Activated T-helper 1 cell treated with Interleukin-2 at 50 U/mL for 16 hours (primary cell): ENCODE measurements around the gene SLC24A3.

Source experiments
- DNase-seq: peaks from one replicate; pipeline ENCODE4 v3.0.0-alpha.2; 2020; ENCODE audit warnings: low read depth

The SLC24A3 gene

DNA sequence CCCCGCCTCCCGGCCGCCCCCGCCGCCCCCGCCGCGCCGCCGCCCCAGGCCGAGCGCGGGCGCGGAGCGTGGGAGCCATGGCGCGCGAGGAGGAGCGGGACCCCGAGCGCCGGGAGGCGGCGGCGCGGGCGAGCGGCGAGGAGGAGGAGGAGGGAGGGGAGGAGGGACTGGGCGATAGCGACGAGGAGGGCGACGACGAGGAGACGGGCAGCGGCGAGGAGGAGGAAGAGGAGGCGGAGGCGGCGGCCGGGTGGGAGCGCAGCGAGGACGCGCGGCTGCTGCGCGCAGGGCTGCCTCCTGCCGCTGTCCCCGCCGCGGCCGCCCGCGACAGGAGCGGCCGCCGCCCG lies at the start of gene SLC24A3:
Gene SLC24A3, plus strand, starts transcription at position 174 of the 347 bp plus-strand sequence.
- DNase-seq, result no peak

DNA sequence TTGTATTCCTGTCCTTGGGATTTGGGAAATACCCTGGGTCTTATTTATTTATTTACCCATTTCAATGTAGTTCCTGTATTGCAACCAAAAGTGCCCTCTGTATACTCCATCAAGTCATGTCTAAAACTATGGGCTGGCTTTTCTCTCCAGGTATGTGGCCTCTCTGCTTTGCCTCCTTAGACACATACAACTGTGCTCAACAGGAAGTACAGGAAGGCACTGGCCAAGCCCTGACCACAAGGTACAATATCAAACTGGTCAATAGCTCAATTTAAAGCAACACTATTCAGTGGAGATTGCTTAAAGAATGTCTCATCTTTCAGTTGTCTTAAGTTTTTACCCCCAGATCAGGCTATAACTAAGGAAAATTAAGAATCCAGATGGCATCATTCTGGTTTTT lies 42.3 kb upstream of the SLC24A3 start:
- no peak for DNase-seq

DNA sequence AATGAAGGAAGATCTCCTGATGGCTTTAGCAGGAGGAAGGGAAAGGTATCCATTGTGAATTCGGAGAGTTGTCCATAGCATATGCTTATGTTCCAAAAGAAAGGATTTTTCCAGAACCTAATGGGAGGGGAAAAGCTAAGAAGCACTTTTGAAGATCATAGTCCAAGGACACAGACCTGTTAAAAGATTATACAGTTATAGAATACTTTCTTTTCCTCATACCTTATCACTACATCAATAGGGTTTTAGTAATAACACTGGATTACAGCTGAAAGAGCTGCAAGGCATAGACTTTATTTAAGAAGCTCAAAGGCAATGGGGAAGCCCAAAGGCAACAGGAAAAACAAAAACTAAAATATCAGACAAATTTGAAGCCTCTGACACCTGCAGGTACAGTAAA lies 39.8 kb upstream of the SLC24A3 start:
- DNase-seq, result no peak

DNA sequence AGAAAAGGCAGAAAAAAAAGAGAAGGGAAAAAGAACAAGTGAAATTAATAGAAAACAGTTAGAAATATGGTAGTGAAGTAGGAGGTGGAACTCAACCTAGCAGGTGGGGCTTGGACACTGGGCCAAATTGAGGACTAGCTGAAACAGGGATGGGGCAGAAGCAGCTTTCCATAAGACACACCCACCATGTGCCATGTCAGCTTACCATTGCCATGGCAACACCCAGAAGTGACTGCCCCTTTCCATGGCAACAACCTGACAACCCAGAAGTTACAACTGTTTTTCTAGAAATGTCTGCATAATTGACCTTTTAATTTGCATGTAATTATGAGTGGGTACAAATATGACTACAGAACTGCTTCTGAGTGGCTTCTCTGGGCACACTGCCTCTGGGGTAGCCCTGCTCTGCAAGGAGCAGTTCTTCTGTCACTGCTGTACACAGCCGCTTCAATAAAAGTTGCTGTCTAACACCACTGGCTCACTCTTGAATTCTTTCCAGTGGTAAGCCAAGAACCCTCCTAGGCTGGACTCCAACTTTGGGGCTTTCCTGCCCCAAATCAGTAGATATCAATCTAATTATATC lies 35.9 kb upstream of the SLC24A3 start:
- DNase-seq, result no peak

DNA sequence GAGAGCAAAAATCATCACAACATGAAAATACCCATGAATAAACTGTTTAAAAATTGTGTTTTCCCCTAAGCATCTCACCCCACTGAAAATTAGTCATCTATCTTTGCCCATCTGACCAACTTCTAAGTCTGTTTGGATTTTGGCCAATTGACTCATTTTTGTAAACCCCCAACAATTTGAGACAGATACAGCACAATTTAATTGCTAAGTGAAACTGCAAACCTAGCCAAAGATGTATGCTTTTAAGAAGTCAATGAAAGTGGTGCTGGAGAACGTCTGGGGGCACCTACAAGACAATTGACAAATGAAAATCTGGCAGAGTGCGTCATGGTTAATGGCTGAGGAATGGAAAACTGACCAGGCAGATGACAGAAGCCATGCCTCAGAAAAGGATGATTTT lies 30.9 kb upstream of the SLC24A3 start:
- DNase-seq, result no peak

DNA sequence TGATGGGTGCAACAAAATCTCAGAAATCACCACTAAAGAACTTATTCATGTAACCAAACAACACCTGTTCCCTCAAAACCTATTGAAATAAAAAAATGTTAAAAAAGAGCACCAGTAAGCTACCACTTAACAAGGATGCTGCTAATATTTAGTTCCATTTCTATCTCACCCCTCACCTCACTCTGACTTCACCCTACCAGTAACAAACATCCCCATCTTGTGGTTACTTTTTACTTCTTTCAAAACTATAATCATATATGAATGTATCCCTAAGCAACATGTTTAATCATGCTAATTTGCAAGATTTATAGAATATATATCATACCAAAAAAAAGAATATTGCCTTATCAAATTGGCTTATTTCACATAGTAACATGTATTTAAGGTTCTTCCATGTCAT lies 27.4 kb upstream of the SLC24A3 start:
- no peak for DNase-seq

DNA sequence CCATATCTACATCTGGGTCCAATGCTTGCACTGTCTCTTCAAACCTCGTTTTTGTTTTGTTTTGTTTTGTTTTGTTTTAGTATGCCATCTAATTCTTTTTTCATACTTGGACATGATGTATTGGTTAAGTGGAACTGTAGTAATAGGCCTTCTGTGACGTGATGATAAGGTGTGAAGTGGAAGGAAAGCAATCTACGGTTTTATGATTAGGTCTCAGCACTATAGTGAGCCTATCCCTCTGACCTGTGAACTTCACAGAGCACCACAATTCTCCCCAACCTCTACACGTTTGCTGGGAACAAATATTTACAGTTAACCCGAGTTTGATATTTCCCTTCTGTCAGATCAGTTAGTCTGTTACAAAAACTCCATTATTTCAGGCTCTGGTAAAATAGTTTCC lies 19.1 kb upstream of the SLC24A3 start:
- DNase-seq, result no peak

DNA sequence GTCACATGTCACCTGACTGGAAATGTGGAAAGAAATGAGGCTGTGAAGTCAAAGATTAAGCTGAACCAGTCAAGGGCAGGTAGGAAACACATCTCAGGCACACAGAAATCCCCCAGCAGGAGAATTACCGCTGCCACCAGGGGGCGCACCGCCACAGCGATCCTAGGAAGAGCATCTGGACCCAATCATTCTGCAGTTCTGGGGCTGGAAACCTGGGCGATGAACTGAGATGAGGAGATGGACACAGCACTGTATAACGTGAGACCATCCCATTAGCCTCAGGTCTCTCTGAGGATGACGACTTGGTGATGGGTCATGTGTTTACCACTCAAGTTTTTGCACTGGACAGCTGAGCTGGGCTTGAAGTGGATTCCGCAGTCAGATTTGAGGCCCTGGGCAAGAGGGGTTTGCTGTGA lies 6.5 kb upstream of the SLC24A3 start:
- no peak for DNase-seq

DNA sequence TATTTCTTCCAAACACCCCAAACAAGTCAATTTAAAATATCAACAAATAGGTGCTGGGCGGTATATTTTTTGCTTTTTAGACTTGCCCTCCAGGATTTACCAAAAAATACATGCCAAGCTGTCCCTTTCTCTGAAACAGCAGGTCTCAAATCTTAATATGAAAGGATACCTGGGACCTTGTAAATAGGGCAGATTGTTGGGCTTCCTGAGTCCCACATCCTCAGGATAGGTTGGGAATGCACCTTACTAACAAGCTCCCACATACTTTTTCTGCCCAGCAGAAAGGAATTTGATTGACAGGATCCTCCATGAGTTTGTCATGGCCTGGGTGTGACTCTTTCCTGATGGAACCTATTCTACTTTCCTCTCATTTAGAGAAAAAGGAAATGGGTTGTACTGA lies 4.9 kb upstream of the SLC24A3 start:
- DNase-seq, result no peak

DNA sequence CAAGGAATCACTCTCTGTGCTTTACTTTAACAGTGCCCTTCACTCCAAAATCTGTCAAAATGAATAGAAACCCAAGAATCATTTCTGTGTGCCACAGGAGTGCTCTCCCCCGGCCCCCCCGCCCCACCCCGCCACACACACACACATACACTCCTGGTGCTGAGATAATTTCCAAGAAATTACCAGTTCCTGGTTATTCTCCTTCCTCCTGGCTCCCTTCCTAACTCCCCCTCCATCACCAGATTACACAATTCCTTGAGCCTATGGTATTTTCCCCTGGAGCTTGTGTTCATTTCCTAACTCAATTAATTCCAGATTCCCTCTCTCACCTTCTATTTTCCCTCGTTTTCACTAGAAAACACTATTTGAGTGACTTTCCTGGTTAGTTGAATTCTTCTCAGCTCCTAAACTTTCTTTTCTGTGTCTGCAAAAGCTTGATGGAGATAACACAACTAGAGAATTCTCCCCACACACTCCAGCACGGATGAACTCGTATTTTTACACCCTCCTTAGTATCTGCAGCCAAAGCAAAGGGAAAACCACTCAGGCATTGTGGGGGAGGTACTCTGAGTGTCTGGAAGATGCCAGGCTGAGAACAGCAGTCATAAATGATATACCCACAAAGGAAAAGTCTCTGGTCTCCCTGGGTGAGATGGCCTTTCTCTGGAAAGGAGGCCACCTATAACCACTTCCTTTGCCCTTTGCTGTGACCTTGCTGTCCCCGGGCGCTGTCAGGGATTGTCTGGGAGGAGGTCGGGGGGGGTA lies 1.9 kb upstream of the SLC24A3 start:
- no peak for DNase-seq

DNA sequence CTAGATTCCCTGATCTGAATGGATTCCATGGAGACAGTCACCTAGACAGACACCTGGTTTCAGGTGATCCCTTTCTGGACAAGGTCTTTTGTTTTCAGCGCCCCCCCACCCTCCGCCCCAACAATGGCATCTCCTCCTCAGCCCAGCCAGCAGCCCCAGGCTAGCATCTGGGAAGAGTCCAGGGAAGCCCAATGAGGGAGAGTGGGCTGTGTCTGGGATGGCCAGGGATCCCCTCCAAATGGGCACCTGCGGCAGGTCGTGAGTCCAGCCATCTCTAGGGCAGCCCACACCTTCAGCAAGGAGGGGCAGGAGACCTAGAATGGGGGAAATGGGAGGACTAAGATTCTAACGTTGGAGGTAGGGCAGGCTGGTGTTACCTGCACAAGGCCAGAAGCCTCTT lies 1.2 kb upstream of the SLC24A3 start:
- no peak for DNase-seq

DNA sequence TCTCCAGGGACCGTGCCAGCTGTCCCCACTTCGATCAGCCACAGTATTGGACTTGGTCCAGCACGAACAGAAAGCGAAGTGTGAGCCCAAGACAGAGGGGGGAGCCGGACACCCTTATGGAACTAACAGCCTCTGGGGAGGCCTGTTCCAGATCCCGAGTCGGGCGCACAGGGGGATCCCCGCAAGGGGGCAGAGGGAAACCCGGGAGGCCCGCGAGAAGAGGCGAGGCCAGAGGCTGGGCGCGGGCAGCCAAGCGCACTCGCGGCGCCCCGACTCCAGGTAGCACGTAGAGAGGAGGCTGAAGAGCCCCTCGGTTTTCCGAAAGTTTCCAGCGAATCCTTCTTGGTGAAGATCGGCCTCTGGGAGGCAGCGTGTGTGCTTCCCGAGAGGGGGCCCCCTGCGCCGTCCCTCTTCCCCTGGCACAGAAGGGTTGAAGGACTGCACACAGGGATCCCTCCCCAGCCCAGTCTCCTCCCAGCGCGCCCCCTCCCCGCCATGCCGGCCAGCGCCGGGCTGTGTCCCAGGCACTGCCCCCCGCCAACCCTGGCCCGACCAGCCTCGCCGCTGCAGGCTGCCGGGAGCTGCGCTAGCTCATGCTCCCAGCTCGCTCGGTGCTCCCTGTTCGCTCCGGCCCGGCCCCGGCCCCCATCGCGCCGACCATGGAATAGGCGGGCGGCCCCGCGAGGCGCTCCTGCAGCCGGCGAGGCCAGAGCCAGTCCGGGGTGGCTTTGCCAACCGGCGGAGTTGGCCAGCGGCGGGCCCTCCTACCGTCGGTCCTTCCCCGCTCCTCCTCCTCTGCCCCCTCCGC lies 577 bp upstream of the SLC24A3 start:
- DNase-seq, result no peak

DNA sequence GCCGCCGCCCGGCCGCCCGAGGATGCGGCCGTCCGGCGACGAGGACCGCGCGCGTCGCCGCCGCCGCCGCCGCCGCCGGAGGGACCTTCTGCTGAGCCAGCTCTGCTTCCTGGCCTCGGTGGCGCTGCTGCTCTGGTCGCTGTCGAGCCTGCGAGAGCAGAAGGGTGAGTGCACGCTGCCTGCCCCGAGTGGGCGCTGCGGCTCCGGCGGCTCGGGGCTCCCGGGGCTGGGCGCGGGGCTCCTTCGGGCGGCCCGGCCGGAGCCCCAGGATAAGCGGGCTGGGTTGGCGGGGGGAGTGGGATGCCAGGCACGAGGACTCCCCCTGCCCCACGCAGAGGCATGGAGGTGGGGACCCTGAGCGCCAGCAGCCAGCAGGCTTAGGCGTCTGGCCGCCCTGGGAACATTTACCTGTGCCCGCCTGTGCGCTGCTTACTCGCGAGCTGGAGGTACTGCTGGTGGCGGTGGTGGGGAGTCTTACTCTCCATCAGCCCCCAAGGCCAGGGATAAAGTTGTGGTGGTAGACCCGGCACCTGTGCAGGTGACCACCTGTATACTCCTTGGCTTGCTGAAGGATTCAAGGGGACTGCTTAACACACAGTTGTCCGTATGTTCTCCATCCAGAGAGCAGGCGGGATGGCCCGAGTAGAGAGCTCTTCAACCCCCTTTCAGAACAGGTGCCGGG lies 520 bp downstream of the SLC24A3 start:
- no peak for DNase-seq

DNA sequence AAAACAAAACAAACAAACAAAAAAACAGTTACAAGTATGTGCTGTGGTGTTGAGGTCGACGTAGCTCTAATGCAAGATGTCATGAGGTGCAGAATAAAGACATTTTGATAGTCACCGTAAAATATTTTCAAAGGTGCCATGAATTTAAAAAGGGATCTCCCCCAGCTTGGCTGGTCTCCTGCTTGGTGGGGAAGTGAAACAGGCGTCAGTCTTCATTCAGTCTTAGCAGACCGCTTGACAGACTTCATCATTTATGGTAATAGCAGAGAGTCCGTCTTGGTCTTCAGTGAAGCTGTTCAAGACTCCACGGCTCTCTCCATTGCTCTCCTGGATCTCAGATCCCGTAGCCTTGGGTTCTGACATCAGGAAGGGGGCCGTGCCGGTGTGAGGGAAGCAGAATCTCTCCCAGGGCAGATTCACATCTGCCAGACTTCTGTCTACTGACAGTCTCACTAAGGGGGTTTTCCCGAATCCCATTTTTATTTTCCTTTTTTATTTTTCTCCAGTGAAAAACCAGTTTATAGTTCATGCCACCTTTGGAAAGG lies 1.6 kb downstream of the SLC24A3 start:
- DNase-seq, result no peak

DNA sequence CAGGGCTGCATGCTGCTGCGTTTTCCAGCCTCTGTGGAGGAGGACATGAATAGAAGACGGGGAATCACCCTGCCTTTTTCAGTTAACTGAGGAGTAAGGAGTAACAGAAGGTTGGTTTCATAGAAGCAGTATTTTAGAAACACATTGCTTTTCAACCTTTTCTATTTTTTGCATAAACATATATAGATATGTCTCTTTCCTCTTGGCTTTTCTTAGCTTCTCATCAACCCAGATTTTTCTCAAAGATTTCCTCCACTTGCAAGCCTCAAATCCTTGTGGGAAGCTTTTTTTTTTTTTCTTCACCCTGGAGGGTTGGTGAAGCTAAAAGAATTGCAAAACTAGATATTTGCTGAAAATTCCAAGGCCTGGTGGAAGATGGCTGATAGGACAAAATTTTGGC lies 6.0 kb downstream of the SLC24A3 start:
- DNase-seq, result no peak

DNA sequence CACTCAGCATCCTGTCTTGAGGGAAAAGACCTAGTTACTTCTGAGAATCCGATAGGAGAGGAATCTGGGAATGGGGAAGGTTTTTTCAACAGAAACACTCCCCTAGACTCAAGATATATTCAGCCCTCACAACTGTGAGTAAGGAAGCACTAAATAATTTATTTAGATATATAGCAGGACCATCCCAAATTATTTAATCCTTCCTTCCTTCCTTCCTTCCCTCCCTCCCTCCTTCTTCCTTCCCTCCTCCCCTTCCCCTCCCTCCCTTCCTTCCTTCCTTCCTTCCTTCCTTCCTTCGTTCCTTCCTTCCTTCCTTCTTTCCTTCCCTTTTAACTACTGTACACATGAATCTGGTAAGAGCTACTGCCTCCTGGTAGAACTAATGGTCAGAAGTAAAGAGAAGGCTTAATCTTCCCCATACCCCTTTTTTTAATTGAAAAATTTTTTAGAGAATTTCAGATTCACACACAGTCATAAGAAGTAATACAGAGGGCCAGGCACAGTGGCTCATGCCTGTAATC lies 10.1 kb downstream of the SLC24A3 start:
- DNase-seq, result no peak

DNA sequence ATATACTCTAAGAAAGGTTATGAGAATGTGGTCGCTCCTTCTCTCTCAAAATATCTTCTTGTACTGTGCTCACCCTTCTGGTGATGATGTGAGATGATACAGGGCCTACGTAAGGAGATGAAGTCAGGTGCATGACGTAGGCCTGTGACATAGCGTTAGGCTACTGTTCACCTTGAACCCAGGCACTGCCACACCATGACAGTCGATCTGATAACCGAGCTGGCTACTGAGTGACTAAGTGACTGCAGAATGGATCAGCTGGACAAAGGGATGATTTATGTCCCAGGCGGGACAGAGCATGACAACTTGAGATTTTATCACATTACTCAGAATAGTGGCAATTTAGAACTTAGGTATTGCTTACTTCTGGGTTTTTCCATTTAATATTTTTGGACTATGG lies 11.2 kb downstream of the SLC24A3 start:
- DNase-seq, result no peak

DNA sequence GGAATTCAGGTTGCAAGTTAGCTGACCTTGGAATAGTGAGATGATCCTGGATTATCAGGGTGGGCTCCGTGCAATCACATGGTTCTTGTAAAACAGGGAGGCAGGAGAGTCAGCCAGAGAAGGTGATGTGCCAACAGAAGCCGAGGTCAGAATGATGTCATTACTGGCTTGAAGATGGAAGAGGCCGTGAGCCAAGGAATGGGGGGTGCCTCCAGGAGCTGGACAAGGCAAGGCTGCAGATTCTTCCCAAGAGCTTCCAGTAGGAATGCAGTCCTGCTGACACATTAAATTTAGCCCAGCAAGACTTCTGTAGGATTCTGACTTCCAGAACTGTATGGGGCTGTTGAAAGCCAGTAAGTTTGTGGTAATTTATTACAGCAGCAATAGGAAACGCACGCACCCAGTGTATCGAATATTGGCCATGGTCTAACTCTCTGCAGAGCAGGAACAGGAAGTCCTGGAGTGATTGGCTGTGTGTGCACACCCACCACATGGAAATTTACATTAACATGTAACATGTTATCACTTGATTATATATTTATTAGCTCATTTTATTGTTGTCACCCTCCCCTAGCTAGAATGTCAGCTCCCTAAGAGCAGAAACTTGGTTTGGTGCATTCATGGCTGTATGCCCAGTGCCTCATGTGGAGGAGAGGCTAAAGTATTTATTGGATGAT lies 19.1 kb downstream of the SLC24A3 start:
- no peak for DNase-seq

DNA sequence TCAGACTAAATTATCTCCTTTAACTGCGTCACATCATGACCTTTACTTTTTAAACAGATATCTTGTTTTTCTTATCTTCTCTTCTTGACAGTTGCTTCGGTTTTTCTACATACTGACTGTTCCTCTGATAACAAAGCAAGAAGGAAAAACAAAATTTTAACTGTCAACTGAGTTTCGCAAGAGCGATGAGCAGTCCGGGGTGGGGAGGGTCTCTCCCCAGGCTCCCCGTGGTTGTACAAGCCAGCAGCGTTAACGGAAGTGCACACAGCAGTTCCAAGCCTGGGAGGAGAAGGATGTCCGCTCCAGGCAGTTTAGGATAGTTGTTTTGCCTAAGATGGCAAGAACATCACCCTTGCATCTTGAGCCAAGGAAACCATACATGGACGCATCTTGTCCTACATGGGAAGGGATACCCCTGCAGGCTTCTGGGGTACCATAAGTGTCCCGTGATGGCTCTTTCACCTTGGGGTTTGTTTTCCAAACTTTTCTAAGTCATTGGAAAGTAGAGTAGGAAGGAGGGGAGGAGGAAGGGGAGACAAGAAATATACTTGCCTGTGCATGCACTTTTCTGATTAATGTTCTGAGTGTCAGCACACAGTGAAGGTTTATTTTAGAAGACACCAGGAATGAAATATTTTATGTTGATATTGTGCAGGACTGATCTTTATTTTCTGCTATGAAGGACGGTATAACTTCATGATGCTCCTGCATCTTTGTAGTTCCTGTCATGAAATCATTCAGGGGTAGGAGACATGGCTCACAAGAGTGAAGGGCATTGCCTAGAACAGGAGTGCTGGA lies 20.8 kb downstream of the SLC24A3 start:
- no peak for DNase-seq

DNA sequence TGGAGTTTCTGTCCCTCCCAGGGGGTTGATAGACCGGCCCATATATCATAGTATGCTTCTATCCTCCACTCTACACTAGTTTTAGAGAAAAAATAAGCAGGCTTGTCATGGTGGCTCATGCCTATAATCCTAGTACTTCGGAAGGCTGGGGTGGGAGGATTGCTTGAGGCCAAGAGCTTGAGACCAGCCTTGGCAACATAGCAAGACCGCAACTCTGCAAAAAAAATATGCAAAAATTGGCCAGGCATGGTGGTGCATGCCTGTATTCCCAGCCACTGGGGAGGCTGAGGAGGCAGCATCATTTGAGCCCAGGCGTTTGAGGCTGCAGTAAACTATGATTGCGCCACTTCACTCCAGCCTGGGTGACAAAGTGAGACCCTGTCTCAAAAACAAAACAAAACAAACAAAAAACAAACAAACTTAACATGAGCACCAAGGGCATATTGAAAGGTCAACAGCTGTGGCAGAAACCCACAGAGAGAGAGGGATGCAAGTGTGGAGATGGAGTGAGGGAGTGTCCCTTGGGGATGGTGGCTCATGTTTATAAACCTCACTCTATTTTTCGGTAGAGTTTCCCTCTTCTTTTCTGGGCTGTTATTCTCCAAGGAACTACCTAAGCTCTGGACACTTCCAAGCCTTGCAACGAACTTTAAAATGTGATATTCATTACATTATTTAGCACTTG lies 24.1 kb downstream of the SLC24A3 start:
- no peak for DNase-seq
